NCI-H2196 (cell line): Measurements from ENCODE around the gene PEX11G.
A peak's percentile ranks its signal among the peaks of the same experiment; 100 is the strongest.

Experiments used
- DNase-seq: peaks from one replicate; lab custom pipeline; 2025; ENCODE audit not compliant: unreplicated experiment; lab: John Stamatoyannopoulos, UW

PEX11G gene

GRCh38 chr19:7500811-7501450 lies 12.1 kb upstream of the PEX11G start:
- DNase-seq: peak; percentile 96

GRCh38 chr19:7497292-7497691 lies 8.5 kb upstream of the PEX11G start:
- no peak for DNase-seq

- peak; percentile 47 for DNase-seq
These were observed 5.7 kb upstream of the PEX11G start for GRCh38 chr19:7494416-7495098.

GRCh38 chr19:7492558-7492957 lies 3.7 kb upstream of the PEX11G start:
- DNase-seq: no peak

GRCh38 chr19:7492142-7492541 lies 3.3 kb upstream of the PEX11G start:
- no peak for DNase-seq

GRCh38 chr19:7489609-7490044 lies 792 bp upstream of the PEX11G start:
- no peak for DNase-seq

GRCh38 chr19:7486923-7487322 lies 1.9 kb downstream of the PEX11G start:
- DNase-seq: no peak

- no peak for DNase-seq
These were observed 5.1 kb downstream of the PEX11G start for GRCh38 chr19:7483720-7484201.

GRCh38 chr19:7482584-7483439 lies 6.0 kb downstream of the PEX11G start:
- no peak for DNase-seq

GRCh38 chr19:7480970-7481255 lies 7.9 kb downstream of the PEX11G start:
- no peak for DNase-seq

GRCh38 chr19:7480222-7480969 lies 8.4 kb downstream of the PEX11G start:
- DNase-seq: no peak

- DNase-seq: no peak
These were observed 10.0 kb downstream of the PEX11G start for GRCh38 chr19:7478843-7479227.

- DNase-seq: no peak
These were observed 10.5 kb downstream of the PEX11G start for GRCh38 chr19:7478173-7478842.

- DNase-seq: no peak
These were observed 11.1 kb downstream of the PEX11G start for GRCh38 chr19:7477758-7478157.

- no peak for DNase-seq
These were observed 11.9 kb downstream of the PEX11G start for GRCh38 chr19:7476777-7477494.

- no peak for DNase-seq
These were observed 12.6 kb downstream of the PEX11G start for GRCh38 chr19:7476241-7476640.

GRCh38 chr19:7475665-7476064 lies 13.2 kb downstream of the PEX11G start:
- DNase-seq: no peak

GRCh38 chr19:7471696-7472615 lies 16.9 kb downstream of the PEX11G start:
- DNase-seq: no peak
